KBM-7 (cell line): ENCODE results near the gene TRPC3.

Source experiments
- DNase-seq: peaks from one replicate; pipeline ENCODE4 v3.0.0-alpha.2; 2015
- in situ Hi-C: fragments of 300-500 bp; cut with MboI; formaldehyde crosslinking; loops from 2 replicates; pipeline ENCODE4 v1.14.3; 2020; ENCODE audit warnings: low sequenced_read_pairs, low pct_unique_long_range_greater_than_20kb, mixed read lengths

The TRPC3 gene

GRCh38 chr4:121881158-121881557 lies 70.7 kb downstream of the TRPC3 start:
- in situ Hi-C loops, result no loop called here
- peak; percentile 37 for DNase-seq

GRCh38 chr4:121879135-121879534 lies 72.7 kb downstream of the TRPC3 start:
- DNase-seq, result no peak
- in situ Hi-C loops, result no loop called here

GRCh38 chr4:121877041-121877773 lies 74.7 kb downstream of the TRPC3 start:
- in situ Hi-C loops, result no loop called here
- DNase-seq, result no peak

- DNase-seq, result no peak
Observed at GRCh38 chr4:121876070-121876469, 75.8 kb downstream of the TRPC3 start.

GRCh38 chr4:121875652-121876051 lies 76.2 kb downstream of the TRPC3 start:
- no peak for DNase-seq

More at GRCh38 chr4:121876070-121876469, 75.8 kb downstream of the TRPC3 start:
- in situ Hi-C loops, result no loop called here

GRCh38 chr4:121873604-121874003 lies 78.3 kb downstream of the TRPC3 start:
- no peak for DNase-seq
- in situ Hi-C loops, result no loop called here

More at GRCh38 chr4:121875652-121876051, 76.2 kb downstream of the TRPC3 start:
- in situ Hi-C loops, result no loop called here

- in situ Hi-C loops, result no loop called here
Observed at GRCh38 chr4:121869841-121870822, 81.7 kb downstream of the TRPC3 start, which contains the start of gene BBS7. Gene BBS7, minus strand, starts transcription at chr4:121870474. Its CDS starts 161 bp downstream, at chr4:121870313.

GRCh38 chr4:121863799-121864198 lies 88.1 kb downstream of the TRPC3 start:
- in situ Hi-C loops, result no loop called here

More at GRCh38 chr4:121869841-121870822, 81.7 kb downstream of the TRPC3 start, which contains the start of gene BBS7:
- DNase-seq, result peak; percentile 99

GRCh38 chr4:121861426-121861825 lies 90.4 kb downstream of the TRPC3 start:
- in situ Hi-C loops, result no loop called here
- no peak for DNase-seq

More at GRCh38 chr4:121863799-121864198, 88.1 kb downstream of the TRPC3 start:
- DNase-seq, result no peak

GRCh38 chr4:121860121-121860520 lies 91.7 kb downstream of the TRPC3 start:
- no peak for DNase-seq
- in situ Hi-C loops, result no loop called here

GRCh38 chr4:121851354-121851753 lies 100.5 kb downstream of the TRPC3 start:
- no peak for DNase-seq
- in situ Hi-C loops, result no loop called here

- in situ Hi-C loops, result no loop called here
- DNase-seq, result no peak
Observed at GRCh38 chr4:121846662-121847061, 105.2 kb downstream of the TRPC3 start.

- DNase-seq, result no peak
- in situ Hi-C loops, result no loop called here
Observed at GRCh38 chr4:121842862-121843261, 109.0 kb downstream of the TRPC3 start.

- in situ Hi-C loops, result no loop called here
- DNase-seq, result no peak
Observed at GRCh38 chr4:121838136-121838535, 113.7 kb downstream of the TRPC3 start.

- DNase-seq, result no peak
- in situ Hi-C loops, result no loop called here
Observed at GRCh38 chr4:121829511-121829910, 122.3 kb downstream of the TRPC3 start.
